Stimulated activated CD4-positive, alpha-beta T cell treated with anti-CD3 and anti-CD28 coated beads, Interleukin-4, amount 100 ng/mL, for 24 hours (primary cell): ENCODE data around the gene TTLL12.

Experiments used
- DNase-seq: peaks from one replicate; pipeline ENCODE4 v3.0.0-alpha.2; 2020

TTLL12 gene

GRCh38 chr22:43186272-43187170, at the start of gene TTLL12:
TSS of gene TTLL12 (minus strand) at chr22:43187134. CDS start at chr22:43187069, 65 bp downstream.
- peak; percentile 58 for DNase-seq

- no peak for DNase-seq
These were observed 48.8 kb upstream of the TTLL12 start for GRCh38 chr22:43235445-43236409.

- DNase-seq, result no peak
These were observed 47.5 kb upstream of the TTLL12 start for GRCh38 chr22:43234264-43234988.

DNA sequence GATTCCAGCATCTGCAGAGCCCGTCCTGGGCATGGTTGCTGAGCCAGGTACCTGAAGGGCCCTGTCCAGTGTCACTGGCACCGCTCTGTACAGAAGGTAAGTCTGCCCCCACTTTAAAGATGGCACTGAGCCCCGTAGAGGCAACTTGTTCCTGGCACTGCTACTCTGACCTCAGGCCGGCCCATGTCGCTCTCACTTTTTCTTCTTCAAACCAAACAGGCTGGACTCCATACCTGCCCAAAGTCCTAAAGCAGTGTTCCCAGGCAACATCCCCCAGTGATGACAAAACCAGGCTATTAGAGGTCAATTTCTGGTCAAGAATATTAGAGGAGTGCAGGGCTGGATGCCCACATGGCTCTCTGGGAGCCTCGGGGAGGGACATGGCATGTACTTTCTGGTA, 46.6 kb upstream of the TTLL12 start:
- DNase-seq, result no peak

DNA sequence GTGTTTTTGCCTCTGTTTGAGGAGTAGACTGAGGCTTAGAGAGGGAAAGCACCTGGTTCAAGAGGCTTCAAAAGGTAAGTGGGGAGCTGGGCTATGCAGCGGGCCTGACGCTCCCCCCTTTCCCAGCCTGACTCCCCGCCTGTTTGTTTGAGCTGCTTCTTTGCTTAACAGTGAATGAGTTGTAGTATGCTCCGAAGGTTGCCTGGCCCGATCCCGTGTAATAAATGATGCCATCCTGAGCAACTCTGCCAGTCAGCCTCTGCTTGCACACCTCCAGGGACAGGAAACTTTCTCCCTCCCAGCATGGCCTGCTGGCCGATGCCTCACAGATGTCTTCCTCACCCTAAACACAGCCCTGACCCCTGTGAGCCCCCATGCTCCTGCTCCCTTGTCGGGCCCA, 45.5 kb upstream of the TTLL12 start:
- no peak for DNase-seq

DNA sequence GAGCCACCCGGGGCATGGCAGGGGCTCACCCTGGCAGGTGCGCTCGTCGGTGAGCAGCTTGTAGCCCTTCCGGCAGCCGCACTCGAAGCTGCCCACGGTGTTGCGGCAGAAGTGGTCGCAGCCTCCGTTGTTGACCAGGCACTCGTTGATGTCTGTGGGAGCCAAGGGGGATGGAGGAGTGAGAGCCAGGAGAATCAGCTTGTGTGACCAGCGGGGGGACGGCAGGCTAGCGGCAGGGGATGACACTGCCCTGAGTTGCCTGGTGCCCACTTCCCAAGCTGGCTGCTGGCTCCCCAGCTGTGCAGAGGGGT, 44.7 kb upstream of the TTLL12 start:
- DNase-seq, result no peak

DNA sequence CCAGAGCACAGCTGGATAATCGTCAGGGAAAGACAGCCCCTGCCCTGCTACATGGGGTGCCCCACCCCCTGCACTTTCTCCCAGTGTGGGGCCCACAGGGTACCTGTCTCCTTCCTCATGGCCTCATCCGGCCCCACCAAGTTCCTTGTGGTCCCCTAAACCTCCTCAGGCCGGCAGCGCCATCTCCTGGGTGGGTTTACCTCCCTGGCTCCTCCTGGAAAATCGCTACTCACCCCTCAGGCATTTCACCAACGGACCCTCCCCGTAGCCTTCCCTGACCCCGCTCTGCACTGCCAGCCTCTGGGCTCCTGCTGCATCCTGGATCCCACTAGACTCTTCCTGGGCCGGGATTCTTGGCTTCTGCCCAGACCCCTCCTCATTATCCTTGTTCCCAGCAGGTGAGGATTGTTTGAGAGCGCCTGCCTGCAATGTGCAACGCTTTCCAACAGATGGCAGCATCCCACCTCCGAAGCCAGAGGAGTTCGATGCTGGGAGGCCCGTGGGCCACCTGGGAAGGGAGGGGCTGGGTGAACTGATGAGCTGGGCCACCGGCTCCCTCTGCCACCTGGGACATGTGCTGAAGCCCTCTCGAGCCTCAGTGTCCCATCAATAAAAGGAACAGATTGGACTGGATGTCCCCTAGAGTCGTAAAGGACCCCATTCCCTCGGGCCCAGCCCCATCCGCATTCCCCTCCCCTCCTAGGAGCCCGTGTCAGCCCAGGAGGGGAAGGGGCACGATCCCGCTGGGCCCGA, 44.2 kb upstream of the TTLL12 start:
- peak; percentile 73 for DNase-seq

GRCh38 chr22:43230571-43230970, 43.6 kb upstream of the TTLL12 start:
- DNase-seq, result no peak

DNA sequence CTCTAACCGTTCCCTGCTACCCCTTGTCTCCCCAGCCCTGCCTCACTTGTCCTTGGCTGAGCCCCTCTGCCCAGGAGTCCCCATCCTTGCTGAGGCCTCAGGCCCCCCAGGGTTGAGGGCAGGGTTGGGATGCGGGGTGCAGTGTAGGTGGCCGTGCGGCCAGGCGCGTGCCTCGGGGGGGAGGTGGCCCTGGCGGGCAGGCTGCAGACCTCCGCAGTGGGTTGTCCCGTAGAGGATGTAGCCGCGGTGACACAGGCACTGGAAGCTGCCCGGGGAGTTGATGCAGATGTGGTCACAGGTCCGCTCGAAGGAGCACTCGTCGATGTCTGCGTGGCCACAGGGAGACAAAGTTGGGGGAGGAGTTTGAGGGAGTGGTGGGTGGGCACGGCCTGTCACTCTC, 41.9 kb upstream of the TTLL12 start:
- no peak for DNase-seq

- peak; percentile 12 for DNase-seq
These were observed 41.4 kb upstream of the TTLL12 start for GRCh38 chr22:43228330-43228729.

DNA sequence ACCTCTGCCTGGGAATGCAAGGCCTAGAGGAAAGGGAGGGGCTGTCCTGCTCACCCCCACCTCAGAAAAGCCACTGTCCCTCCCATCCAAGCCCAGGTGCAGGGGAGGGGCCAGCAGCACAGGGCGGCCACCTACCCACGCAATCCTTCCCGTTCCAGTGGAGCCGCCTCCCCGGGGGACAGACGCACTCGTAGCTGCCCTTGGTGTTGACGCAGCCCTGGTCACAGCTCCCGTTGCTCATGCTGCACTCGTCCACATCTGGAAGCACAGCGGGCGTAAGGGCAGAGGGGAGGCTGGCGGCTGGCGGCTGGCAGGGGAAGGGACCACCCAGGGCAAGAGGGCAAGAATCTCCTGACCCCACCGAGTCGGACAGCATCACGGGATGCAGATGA, 40.3 kb upstream of the TTLL12 start:
- no peak for DNase-seq

DNA sequence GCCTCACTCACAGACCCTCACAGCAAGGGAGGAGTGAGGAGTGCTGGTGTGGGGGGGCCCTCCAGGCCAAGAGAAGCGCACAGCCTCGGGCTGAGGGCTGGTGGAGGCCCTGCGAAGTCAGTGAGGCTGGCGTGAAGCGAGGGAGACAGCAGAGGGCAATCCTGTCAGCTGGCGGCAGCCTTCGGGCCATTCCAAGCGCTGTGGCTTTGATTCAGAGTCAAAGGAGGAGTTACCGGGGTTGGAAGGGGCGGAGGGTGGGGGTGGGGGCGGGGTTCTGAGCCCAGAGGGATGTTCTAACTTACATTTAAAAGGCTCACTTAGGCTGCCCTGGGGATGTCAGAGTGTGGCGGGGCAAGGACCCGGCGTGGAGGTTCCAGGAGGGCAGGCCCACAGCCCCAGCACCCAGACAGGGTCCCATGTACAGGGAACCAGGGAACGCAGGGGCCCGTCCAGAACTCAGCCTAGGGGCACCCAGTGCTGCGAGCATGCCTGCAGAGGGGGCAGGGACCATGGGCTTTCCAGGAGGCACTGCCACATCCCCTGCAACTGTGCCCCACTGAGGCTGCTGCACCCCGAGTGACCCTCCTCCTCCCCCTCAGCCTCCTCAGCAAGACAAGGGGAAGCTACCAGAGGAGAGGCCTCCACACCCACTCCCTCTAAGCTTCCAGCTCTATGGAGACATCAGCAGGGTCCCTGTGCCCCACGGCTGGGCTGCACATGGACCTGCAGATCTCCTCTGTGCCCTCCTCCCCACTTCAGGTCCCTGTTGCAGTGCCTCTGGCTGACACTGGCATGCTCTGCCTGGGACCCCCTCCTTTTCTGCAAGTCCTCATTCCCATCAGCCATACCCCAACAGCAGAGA, 39.7 kb upstream of the TTLL12 start:
- DNase-seq, result no peak

DNA sequence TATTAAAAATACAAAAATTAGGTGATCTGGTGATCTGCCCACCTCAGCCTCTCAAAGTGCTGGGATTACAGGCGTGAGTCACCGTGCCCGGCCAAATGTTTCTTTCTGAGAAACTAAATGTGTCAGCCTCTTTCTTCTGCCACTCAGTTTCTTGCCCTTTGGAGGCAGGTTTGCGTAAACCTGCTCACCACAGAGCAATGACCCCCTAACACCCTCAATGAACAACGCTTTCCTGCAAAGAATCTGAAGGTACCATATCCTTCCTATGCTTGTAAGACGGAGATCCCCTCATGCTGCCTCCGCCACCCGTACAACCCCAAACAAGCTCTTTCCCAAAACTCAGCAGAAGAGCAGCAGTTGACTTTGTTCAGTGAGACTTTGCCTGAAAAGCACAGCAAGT, 38.7 kb upstream of the TTLL12 start:
- DNase-seq, result no peak

GRCh38 chr22:43222987-43223386, 36.1 kb upstream of the TTLL12 start:
- DNase-seq, result no peak

DNA sequence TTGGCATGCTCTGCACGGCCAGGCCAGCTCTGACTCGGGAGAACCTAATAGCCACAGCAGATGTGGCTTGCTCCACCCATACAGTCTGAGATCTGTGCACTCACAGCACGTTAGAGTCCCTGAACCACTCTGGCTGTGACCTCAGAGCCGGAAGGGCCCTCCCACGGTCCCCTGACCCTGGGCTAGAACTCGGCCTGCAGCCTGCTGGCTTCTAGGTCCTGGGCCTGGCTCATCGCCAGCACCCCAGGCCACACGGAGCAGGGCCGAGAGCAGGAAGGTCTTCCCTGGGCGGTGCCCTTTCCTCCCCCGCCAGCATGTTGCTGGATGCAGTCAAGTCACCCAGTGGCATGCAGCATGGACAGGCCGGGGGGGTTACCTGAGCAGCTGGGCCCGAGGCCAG, 35.3 kb upstream of the TTLL12 start:
- no peak for DNase-seq

DNA sequence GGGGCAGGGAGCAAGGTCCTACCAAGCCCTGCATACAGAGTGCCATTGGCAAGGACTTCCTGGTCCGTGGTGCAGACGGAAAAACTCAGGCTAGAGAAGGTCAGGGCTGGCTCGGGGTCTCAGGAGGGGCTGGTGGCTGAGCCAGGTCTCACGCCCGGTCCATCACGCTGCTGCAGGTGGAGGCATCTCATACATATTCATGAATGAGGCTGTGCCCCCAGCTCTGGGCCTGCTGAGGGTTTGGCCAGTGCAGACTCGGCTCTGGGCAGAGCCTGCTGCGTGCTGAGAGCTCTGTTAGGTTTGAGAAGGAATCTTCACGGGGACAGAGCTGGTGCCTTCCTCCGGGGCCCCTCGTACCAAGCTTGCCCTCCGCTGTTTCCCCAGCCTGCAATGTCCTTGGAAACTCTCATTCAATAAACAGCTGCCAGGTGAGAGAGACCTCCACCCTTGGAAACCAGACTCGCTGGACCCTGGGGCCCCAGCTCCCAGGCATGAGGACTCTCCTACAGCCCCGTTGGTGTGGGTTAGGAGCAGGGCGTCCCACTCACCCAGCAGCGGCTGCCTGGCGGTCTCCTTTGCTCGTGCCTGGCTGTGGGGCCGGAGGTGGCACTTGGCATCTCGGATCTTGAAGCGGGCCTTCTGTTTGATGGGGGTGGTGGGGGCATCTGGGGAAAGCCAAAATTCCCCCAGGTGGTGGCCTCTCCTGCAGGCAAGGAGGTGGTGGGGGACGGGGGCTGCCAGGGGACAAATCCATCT, 33.9 kb upstream of the TTLL12 start:
- DNase-seq, result no peak

- no peak for DNase-seq
These were observed 31.9 kb upstream of the TTLL12 start for GRCh38 chr22:43218786-43219185.

DNA sequence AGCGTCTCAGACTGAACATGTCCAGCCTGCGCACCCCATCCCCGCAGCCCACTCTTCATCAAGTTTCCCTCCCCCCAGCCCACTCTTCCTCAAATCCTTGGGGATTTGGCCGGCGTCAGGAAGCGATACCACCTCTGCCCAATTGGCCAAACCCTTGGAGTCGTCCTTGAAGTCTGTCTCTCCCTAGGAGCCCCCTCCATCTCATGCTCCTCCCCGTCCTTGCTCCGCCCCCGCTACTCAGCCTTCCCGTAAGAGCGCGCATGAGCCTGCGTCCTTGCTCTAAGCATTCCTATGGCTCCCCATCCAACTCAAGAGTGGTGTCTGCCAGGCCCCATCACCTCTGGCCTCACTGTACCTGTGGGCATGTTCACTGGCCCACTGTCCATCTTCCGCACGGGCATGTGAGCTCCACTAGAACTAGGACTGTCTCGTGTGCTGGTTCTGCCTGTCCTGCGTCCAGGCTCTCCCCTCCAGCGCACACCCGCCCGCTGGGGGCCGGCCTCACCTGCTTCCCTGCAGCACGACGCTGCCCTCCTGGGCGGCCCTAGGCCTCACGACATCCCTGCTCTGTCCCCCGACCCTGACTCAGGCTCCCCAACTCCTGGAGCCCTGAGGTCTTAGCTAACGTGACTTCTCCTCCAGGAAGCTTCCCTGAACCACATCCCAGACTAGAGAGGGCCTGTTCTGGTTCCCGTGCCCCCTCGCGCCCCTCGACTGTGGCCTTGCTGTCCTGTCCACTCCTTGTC, 30.5 kb upstream of the TTLL12 start:
- DNase-seq, result no peak

- no peak for DNase-seq
These were observed 29.8 kb upstream of the TTLL12 start for GRCh38 chr22:43216738-43217137.

DNA sequence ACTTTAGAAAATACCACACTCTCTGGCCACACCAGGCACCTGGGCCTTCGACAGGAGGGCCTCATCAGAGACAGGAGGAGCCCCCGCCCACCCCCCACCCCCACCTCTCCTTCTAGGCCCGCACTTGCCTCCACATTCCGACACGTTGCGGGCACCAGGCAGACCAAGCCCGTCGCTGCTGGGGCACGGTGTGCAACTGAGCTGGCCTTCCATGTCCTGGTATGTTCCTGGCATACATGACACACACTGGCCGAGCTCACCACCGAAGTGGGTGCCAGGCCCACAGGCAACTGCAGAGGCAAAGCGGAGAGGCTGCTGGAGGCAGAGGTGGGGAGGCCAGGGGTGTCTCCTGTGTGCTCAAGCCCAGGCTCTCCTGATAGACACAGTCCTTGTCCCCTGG, 27.0 kb upstream of the TTLL12 start:
- no peak for DNase-seq
